Stimulated activated CD8-positive, alpha-beta memory T cell treated with anti-CD3 and anti-CD28 coated beads, Interleukin-4, amount 100 ng/mL, for 24 hours (primary cell): ENCODE data around the gene MASP2.
"Not testable (repeated sequence)": the region's sequence is repeated elsewhere in the genome, so short reads cannot be mapped to it uniquely, and the experiment has no call there.

Experiments
- DNase-seq: peaks from one replicate; pipeline ENCODE4 v3.0.0-alpha.2; 2020; ENCODE audit warnings: low read depth

MASP2 gene

GRCh38 chr1:11046625-11047365, at the start of gene MASP2:
Gene MASP2, minus strand, starts transcription at chr1:11047239. Its CDS starts 32 bp downstream, at chr1:11047207.
- DNase-seq, result no peak

- DNase-seq, result not testable (repeated sequence)
These were observed 36.7 kb upstream of the MASP2 start for GRCh38 chr1:11083784-11084183.

- DNase-seq, result no peak
These were observed 33.9 kb upstream of the MASP2 start for GRCh38 chr1:11080931-11081330.

- DNase-seq, result no peak
These were observed 31.6 kb upstream of the MASP2 start for GRCh38 chr1:11078631-11079030.

- DNase-seq, result not testable (repeated sequence)
These were observed 26.4 kb upstream of the MASP2 start for GRCh38 chr1:11073398-11073797.

- DNase-seq, result no peak
These were observed 25.3 kb upstream of the MASP2 start for GRCh38 chr1:11072216-11072917.

GRCh38 chr1:11071463-11072215, 24.6 kb upstream of the MASP2 start:
- DNase-seq, result no peak

- DNase-seq, result no peak
These were observed 23.8 kb upstream of the MASP2 start for GRCh38 chr1:11070876-11071275.

- DNase-seq, result no peak
These were observed 21.8 kb upstream of the MASP2 start for GRCh38 chr1:11068600-11069473.

- no peak for DNase-seq
These were observed 20.9 kb upstream of the MASP2 start for GRCh38 chr1:11067716-11068599.

- no peak for DNase-seq
These were observed 18.8 kb upstream of the MASP2 start for GRCh38 chr1:11065796-11066195.

- no peak for DNase-seq
These were observed 17.9 kb upstream of the MASP2 start for GRCh38 chr1:11064942-11065341.

- DNase-seq, result not testable (repeated sequence)
These were observed 17.0 kb upstream of the MASP2 start for GRCh38 chr1:11063937-11064537.

GRCh38 chr1:11062965-11063401, 15.9 kb upstream of the MASP2 start:
- DNase-seq, result peak; percentile 29

- no peak for DNase-seq
These were observed 14.8 kb upstream of the MASP2 start for GRCh38 chr1:11061652-11062365.

- peak; percentile 89 for DNase-seq
These were observed 13.2 kb upstream of the MASP2 start, which contains the start of gene SRM for GRCh38 chr1:11059968-11060830. Gene SRM, minus strand, starts transcription at chr1:11060018. Its CDS starts 75 bp downstream, at chr1:11059943.

GRCh38 chr1:11059155-11059967, 12.3 kb upstream of the MASP2 start:
- DNase-seq, result no peak
